HG03064 (cell line): ENCODE results near the gene B4GALT5.
A peak's percentile ranks its signal among the peaks of the same experiment; 100 is the strongest.
"Not testable (repeated sequence)": the region's sequence is repeated elsewhere in the genome, so short reads cannot be mapped to it uniquely, and the experiment has no call there.

Experiments
- ATAC-seq: cut with Tn5 transposase; IDR thresholded peaks from one replicate; pipeline ENCODE4 v1.9.1; 2021; ENCODE audit warnings: low read depth; ENCODE audit not compliant: unreplicated experiment

Gene B4GALT5

GRCh38 chr20:49713753-49714712 is at the start of gene B4GALT5:
Gene B4GALT5 (minus strand): TSS chr20:49713878. CDS start chr20:49713690, 188 bp downstream.
- ATAC-seq: peak; percentile 73

GRCh38 chr20:49762940-49763766 is 49.5 kb upstream of the B4GALT5 start:
- ATAC-seq: no peak

GRCh38 chr20:49761888-49762287 is 48.2 kb upstream of the B4GALT5 start:
- ATAC-seq: not testable (repeated sequence)

- ATAC-seq: no peak
Observed at GRCh38 chr20:49759266-49759950, 45.7 kb upstream of the B4GALT5 start.

- no peak for ATAC-seq
Observed at GRCh38 chr20:49758781-49759180, 45.1 kb upstream of the B4GALT5 start.

- ATAC-seq: no peak
Observed at GRCh38 chr20:49757597-49757996, 43.9 kb upstream of the B4GALT5 start.

GRCh38 chr20:49756241-49756640 is 42.6 kb upstream of the B4GALT5 start:
- ATAC-seq: no peak

GRCh38 chr20:49754596-49754995 is 40.9 kb upstream of the B4GALT5 start:
- no peak for ATAC-seq

GRCh38 chr20:49753133-49753532 is 39.5 kb upstream of the B4GALT5 start:
- ATAC-seq: no peak

- no peak for ATAC-seq
Observed at GRCh38 chr20:49752201-49752903, 38.7 kb upstream of the B4GALT5 start.

- no peak for ATAC-seq
Observed at GRCh38 chr20:49751397-49751736, 37.7 kb upstream of the B4GALT5 start.

- ATAC-seq: peak; percentile 74
Observed at GRCh38 chr20:49750611-49751396, 37.1 kb upstream of the B4GALT5 start.

GRCh38 chr20:49749625-49750024 is 35.9 kb upstream of the B4GALT5 start:
- ATAC-seq: no peak

- ATAC-seq: no peak
Observed at GRCh38 chr20:49748525-49748838, 34.8 kb upstream of the B4GALT5 start.

GRCh38 chr20:49747707-49748524 is 34.2 kb upstream of the B4GALT5 start:
- no peak for ATAC-seq

GRCh38 chr20:49742948-49743347 is 29.3 kb upstream of the B4GALT5 start:
- ATAC-seq: no peak

GRCh38 chr20:49741977-49742376 is 28.3 kb upstream of the B4GALT5 start:
- ATAC-seq: no peak

- ATAC-seq: no peak
Observed at GRCh38 chr20:49740807-49741206, 27.1 kb upstream of the B4GALT5 start.

- no peak for ATAC-seq
Observed at GRCh38 chr20:49739042-49739441, 25.4 kb upstream of the B4GALT5 start.
